Ascending aorta (tissue), 2 donors: ENCODE data around the gene KIRREL1. TPM values are rescaled to one million over a fixed set of nuclear protein-coding genes. Genes with fewer than 3 reads are reported as not detected.
A peak's percentile ranks its signal among the peaks of the same experiment; 100 is the strongest.
"Not testable (repeated sequence)": the region's sequence is repeated elsewhere in the genome, so short reads cannot be mapped to it uniquely, and the experiment has no call there.

ENCODE experiments used
- DNase-seq, 2 donors: peaks; one replicate each; pipeline ENCODE4 v3.0.0-alpha.2; 2019; ENCODE audit warnings: low spot score in 2 of 2
- H3K27ac ChIP-seq, 2 donors: fragments of 200-600 bp; sonication (generic); one replicate each; pipeline ENCODE4 v1.5.1; 2016 to 2017; ENCODE audit warnings: mild to moderate bottlenecking in 1 of 2
- H3K27me3 ChIP-seq: fragments of 200-600 bp; sonication (generic); one replicate; pipeline ENCODE4 v1.5.1; 2017
- H3K36me3 ChIP-seq, 2 donors: fragments of 200-600 bp; sonication (generic); one replicate each; pipeline ENCODE4 v1.5.1; 2016
- H3K4me1 ChIP-seq, 2 donors: fragments of 200-600 bp; sonication (generic); one replicate each; pipeline ENCODE4 v1.5.1; 2016 to 2017; ENCODE audit warnings: mild to moderate bottlenecking in 1 of 2
- H3K4me3 ChIP-seq, 2 donors: fragments of 200-600 bp; sonication (generic); one replicate each; pipeline ENCODE4 v1.5.1; 2016 to 2017; ENCODE audit warnings: mild to moderate bottlenecking in 1 of 2
- H3K9me3 ChIP-seq, 2 donors: fragments of 200-600 bp; sonication (generic); one replicate each; pipeline ENCODE4 v1.5.1; 2016
- intact Hi-C: fragments of 100-400 bp; cut with DNase I; formaldehyde crosslinking; loops from one replicate; pipeline ENCODE4 v1.15.1; 2023
- total RNA-seq: library from RNA; depleted of rRNA; stranded (reverse); fragments of >200 nt; gene quantifications from one replicate; pipeline ENCODE4 v1.1.0, GENCODE V29; 2016
- TF ChIP-seq, protein P1 (sequence below), 3 experiments: fragments of 200-600 bp in 2 of 3; fragments of 450-650 bp in 1 of 3; sonication (generic) in 2 of 3; IDR thresholded peaks; one replicate each; pipeline ENCODE4 v1.5.1; 2016 to 2019; ENCODE audit warnings: antibody characterized with exemption in 3 of 3, mild to moderate bottlenecking in 1 of 3, moderate library complexity in 1 of 3

KIRREL1 gene
- total RNA-seq, 1 donor from 2014 or later: 114 TPM

DNA sequence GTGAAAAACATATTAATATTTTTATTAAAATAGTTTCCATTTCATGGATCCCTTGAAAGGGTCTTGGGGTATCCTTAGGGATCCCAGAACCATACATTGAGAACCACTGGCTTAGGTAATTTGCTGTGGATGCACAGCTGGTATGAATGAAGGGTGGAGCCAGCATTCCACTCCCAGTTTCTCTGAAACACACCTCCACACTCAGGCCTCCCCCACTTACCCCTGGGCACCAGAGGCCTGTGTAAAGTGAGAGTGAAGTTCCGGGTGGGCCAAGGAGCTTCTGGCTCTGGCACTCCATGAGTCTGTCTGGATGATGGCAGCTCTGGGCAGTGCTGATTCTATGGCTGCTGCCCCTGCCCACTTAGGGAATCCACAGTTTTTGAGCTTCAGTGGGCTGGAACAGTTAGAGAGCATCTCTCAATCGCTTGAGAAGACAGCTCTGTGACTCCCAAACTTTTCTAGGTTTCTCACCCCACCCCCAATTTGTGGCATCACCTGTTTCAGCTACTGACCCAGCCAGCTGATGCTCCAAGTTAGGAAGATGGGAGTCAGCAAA is 129.5 kb downstream of the KIRREL1 start:
- Histone ChIP-seq H3K9me3 (no peaks in the 10 kb centered on the region), H3K36me3 (no peaks in the 10 kb centered on the region), H3K4me1 (peaks cover 0 to 6% of the 10 kb centered on the region in 2 donors), H3K27ac (no peak overlapping the region), H3K4me3 (no peak overlapping the region), H3K27me3 (no peaks in the 10 kb centered on the region)
- no peak for DNase-seq
- intact Hi-C loops: loop anchor here (5.0 to 10.0 kb wide), 2 partner anchors 86 to 538 kb away; no protein-coding TSS in a partner anchor
- TF ChIP-seq, protein P1, sequence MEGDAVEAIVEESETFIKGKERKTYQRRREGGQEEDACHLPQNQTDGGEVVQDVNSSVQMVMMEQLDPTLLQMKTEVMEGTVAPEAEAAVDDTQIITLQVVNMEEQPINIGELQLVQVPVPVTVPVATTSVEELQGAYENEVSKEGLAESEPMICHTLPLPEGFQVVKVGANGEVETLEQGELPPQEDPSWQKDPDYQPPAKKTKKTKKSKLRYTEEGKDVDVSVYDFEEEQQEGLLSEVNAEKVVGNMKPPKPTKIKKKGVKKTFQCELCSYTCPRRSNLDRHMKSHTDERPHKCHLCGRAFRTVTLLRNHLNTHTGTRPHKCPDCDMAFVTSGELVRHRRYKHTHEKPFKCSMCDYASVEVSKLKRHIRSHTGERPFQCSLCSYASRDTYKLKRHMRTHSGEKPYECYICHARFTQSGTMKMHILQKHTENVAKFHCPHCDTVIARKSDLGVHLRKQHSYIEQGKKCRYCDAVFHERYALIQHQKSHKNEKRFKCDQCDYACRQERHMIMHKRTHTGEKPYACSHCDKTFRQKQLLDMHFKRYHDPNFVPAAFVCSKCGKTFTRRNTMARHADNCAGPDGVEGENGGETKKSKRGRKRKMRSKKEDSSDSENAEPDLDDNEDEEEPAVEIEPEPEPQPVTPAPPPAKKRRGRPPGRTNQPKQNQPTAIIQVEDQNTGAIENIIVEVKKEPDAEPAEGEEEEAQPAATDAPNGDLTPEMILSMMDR (IDR thresholded peaks at IDR 0.05): no peak

DNA sequence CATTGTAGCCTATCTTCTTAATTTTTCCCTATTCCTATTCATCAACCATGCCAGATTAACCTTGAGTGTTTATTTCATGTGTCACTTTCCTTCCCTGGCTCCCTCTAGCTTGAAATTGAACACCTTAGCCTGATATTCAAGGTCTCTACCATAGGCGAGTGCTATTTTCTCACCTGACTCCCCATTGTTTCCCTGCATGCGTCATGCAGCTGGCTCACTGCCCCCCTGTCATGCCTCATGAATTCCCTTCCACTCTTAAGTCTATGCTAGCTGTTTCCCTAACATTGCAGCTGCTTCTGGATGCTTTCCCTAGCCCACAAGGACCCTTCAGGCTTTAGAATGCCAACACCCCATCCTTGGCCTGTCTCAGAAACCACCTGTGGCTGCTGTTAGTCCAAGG is 130.6 kb downstream of the KIRREL1 start:
- Histone ChIP-seq H3K4me3 (no peak overlapping the region), H3K27ac (no peak overlapping the region), H3K36me3 (no peaks in the 10 kb centered on the region), H3K9me3 (no peaks in the 10 kb centered on the region), H3K4me1 (no peaks in the 10 kb centered on the region), H3K27me3 (no peaks in the 10 kb centered on the region)
- intact Hi-C loops: loop anchor here (2.0 to 10.0 kb wide), 3 partner anchors 87 to 539 kb away; partner anchors contain the start of gene KIRREL1
- TF ChIP-seq, protein P1 (IDR thresholded peaks at IDR 0.05): no peak
- no peak for DNase-seq

DNA sequence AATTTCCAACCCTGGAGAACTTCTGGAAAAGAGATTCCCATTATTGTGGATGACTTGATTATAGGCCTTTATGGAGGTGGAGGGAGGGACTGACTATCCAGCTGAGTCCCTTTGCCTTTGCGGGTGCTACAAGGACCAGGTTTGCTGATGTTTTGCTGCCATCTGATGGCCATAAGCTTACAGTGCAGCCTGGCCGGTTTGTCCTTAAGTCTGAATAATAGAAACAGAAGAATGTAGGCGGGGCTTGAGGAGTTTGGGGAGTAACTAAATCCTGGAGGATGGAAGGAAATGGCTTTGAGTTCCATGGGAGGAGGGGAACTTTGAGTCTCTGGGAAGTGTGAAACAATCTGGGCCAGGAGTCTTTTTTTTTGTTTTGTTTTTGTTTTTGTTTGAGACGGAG is 131.6 kb downstream of the KIRREL1 start:
- DNase-seq: peak; percentile 73 to 97
- intact Hi-C loops: loop anchor here (1.0 to 10.0 kb wide), 5 partner anchors 24 to 540 kb away; partner anchors contain the start of gene KIRREL1
- no peaks in the 10 kb centered on the region for H3K36me3 ChIP-seq
- TF ChIP-seq, protein P1 (IDR thresholded peaks at IDR 0.05): peak; percentile 92 to 93 (median 93)
- no peaks in the 10 kb centered on the region for H3K4me1 ChIP-seq
- H3K4me3 ChIP-seq: peak overlapping the region in 1 of 2 donors; percentile 11
- H3K27me3 ChIP-seq: no peaks in the 10 kb centered on the region
- H3K9me3 ChIP-seq: no peaks in the 10 kb centered on the region
- H3K27ac ChIP-seq: no peak overlapping the region

DNA sequence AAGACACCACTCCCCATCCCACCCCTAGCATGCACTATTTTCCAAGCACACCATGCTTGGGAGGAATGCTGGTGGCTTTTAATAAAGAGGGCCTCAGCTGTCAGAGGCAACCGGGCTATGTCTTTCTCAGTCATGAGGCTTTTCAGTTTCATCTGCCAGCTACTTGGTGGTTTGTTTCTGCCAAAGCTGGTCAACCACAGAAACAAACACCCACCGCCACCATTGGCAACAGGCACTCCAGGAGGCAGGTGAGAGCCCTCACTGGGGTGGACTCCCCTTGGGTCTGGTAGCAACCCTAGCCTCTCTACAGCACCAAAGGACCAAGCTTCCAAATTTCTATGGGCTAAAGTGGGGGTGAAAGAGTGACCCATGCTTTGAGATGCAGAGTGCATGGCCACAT is 133.0 kb downstream of the KIRREL1 start:
- H3K4me3 ChIP-seq: no peak overlapping the region
- no peaks in the 10 kb centered on the region for H3K9me3 ChIP-seq
- no peak overlapping the region for H3K27ac ChIP-seq
- H3K27me3 ChIP-seq: no peaks in the 10 kb centered on the region
- DNase-seq: no peak
- no peaks in the 10 kb centered on the region for H3K4me1 ChIP-seq
- intact Hi-C loops: loop anchor here (10.0 kb wide), 1 partner anchor 542 kb away; no protein-coding TSS in a partner anchor
- no peaks in the 10 kb centered on the region for H3K36me3 ChIP-seq
- TF ChIP-seq, protein P1 (IDR thresholded peaks at IDR 0.05): no peak

DNA sequence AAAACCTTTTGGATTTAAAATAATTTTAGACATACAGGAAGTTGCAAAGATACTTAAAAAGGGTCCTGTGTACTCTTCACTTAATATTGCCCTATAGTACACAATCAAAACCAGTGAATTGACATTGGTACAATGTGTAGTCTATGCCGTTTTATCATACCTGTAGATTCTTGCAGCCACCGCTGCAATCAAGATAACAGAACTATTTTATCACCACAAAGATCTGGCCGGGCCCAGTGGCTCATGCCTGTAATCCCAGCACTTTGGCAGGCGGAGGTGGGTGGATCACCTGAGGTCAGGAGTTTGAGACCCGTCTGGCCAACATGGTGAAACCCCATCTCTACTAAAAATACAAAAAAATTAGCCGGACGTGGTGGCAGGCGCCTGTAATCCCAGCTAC is 135.1 kb downstream of the KIRREL1 start:
- not testable (repeated sequence) for DNase-seq, H3K9me3 ChIP-seq, H3K27me3 ChIP-seq, H3K4me1 ChIP-seq, H3K36me3 ChIP-seq, H3K27ac ChIP-seq, H3K4me3 ChIP-seq
- intact Hi-C loops: loop anchor here (10.0 kb wide), 1 partner anchor 544 kb away; no protein-coding TSS in a partner anchor

DNA sequence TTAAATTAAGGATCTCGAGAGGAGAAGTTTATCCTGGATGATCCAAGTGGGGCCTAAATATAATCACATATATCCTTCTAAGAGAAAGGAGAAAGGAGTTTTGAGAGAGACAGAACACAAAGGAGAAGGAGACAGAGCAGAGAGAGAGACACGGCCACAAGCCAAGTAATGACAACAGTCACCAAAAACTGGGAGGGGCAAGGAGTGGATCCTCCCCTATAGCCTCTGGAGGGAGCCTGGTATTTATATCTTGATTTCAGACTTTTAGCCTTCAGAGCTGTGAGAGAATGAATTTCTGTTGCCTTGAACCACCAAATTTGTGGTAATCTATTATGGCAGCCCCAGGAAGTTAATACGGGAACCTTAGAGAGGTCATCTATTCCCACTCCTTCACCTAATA is 137.8 kb downstream of the KIRREL1 start:
- H3K4me1 ChIP-seq: no peaks in the 10 kb centered on the region
- TF ChIP-seq, protein P1 (IDR thresholded peaks at IDR 0.05): no peak
- H3K4me3 ChIP-seq: no peak overlapping the region
- H3K27ac ChIP-seq: no peak overlapping the region
- intact Hi-C loops: no loop called here
- H3K9me3 ChIP-seq: no peaks in the 10 kb centered on the region
- H3K27me3 ChIP-seq: no peaks in the 10 kb centered on the region
- no peaks in the 10 kb centered on the region for H3K36me3 ChIP-seq
- no peak for DNase-seq
